SK-N-SH treated with all-trans-retinoic acid at 6 μM for 48 hours (cell line): ENCODE measurements around the gene CLDN4.
"Not testable (repeated sequence)": the region's sequence is repeated elsewhere in the genome, so short reads cannot be mapped to it uniquely, and the experiment has no call there.

Source experiments
- ATAC-seq: fragments of 200-7000 bp; cut with Tn5 transposase; 3 replicates; pipeline ENCODE4 v1.9.1; 2020; ENCODE audit warnings: mild to moderate bottlenecking, moderate library complexity
- ARNTL ChIP-seq: fragments of 450-650 bp; formaldehyde crosslinking; IDR thresholded peaks from 2 replicates; pipeline ENCODE4 v1.5.0; 2020; ENCODE audit warnings: low read depth, mild to moderate bottlenecking, moderate library complexity, borderline replicate concordance
- BACH2 ChIP-seq: fragments of 250-450 bp; sonication (Bioruptor Pico); IDR thresholded peaks from 2 replicates; pipeline ENCODE4 v1.9.0; 2021; ENCODE audit warnings: mild to moderate bottlenecking, borderline replicate concordance
- CSDC2 ChIP-seq: fragments of 250-450 bp; sonication (Bioruptor Pico); IDR thresholded peaks from 2 replicates; pipeline ENCODE4 v1.5.0; 2020; ENCODE audit warnings: mild to moderate bottlenecking, moderate library complexity
- ESRRG ChIP-seq: fragments of 250-450 bp; sonication (Bioruptor Pico); IDR thresholded peaks from 2 replicates; pipeline ENCODE4 v1.6.1; 2021; ENCODE audit warnings: mild to moderate bottlenecking
- GLIS3 ChIP-seq: fragments of 250-450 bp; sonication (Bioruptor Pico); IDR thresholded peaks from 2 replicates; pipeline ENCODE4 v1.5.0; 2020; ENCODE audit warnings: mild to moderate bottlenecking, moderate library complexity
- ISL1 ChIP-seq: fragments of 250-450 bp; sonication (Bioruptor Pico); IDR thresholded peaks from 2 replicates; pipeline ENCODE4 v2.1.2; 2022; ENCODE audit warnings: mild to moderate bottlenecking, moderate library complexity
- OSR1 ChIP-seq: fragments of 250-450 bp; sonication (Bioruptor Pico); IDR thresholded peaks from 2 replicates; pipeline ENCODE4 v1.8.0; 2022; ENCODE audit warnings: moderate library complexity, mild to moderate bottlenecking, inconsistent platforms
- PPARA ChIP-seq: fragments of 250-450 bp; sonication (Bioruptor Pico); IDR thresholded peaks from 2 replicates; pipeline ENCODE4 v1.5.0; 2020; ENCODE audit warnings: mild to moderate bottlenecking, borderline replicate concordance
- RARB ChIP-seq: fragments of 250-450 bp; sonication (Bioruptor Pico); IDR thresholded peaks from 2 replicates; pipeline ENCODE4 v1.8.0; 2021; ENCODE audit warnings: mild to moderate bottlenecking, moderate library complexity
- SNAI2 ChIP-seq: fragments of 250-450 bp; sonication (Bioruptor Pico); IDR thresholded peaks from 2 replicates; pipeline ENCODE4 v1.5.0; 2020; ENCODE audit warnings: mild to moderate bottlenecking, moderate library complexity
- TCF4 ChIP-seq: fragments of 250-450 bp; sonication (Bioruptor Pico); IDR thresholded peaks from 2 replicates; pipeline ENCODE4 v1.8.0; 2021; ENCODE audit warnings: mild to moderate bottlenecking, moderate library complexity, borderline replicate concordance
- TOX ChIP-seq: fragments of 250-450 bp; sonication (Bioruptor Pico); IDR thresholded peaks from 2 replicates; pipeline ENCODE4 v1.8.0; 2021; ENCODE audit warnings: mild to moderate bottlenecking, moderate library complexity, borderline replicate concordance
- ZC3H10 ChIP-seq: fragments of 250-450 bp; sonication (Bioruptor Pico); IDR thresholded peaks from 2 replicates; pipeline ENCODE4 v1.5.1; 2021; ENCODE audit warnings: mild to moderate bottlenecking, moderate library complexity
- ZFP3 ChIP-seq: fragments of 250-450 bp; sonication (Bioruptor Pico); IDR thresholded peaks from 2 replicates; pipeline ENCODE4 v1.5.0; 2020; ENCODE audit warnings: mild to moderate bottlenecking, moderate library complexity
- ZFP30 ChIP-seq: fragments of 450-650 bp; formaldehyde crosslinking; IDR thresholded peaks from 2 replicates; pipeline ENCODE4 v1.5.0; 2022; ENCODE audit warnings: mild to moderate bottlenecking, moderate library complexity
- ZNF565 ChIP-seq: fragments of 450-650 bp; formaldehyde crosslinking; conservative IDR thresholded peaks from 2 replicates; pipeline ENCODE4 v1.5.0; 2020; ENCODE audit warnings: low read depth, mild to moderate bottlenecking, moderate library complexity
- ZNF70 ChIP-seq: fragments of 450-650 bp; formaldehyde crosslinking; IDR thresholded peaks from 2 replicates; pipeline ENCODE4 v1.5.0; 2020; ENCODE audit warnings: mild to moderate bottlenecking, moderate library complexity
- ZNF8 ChIP-seq: fragments of 450-650 bp; formaldehyde crosslinking; IDR thresholded peaks from 2 replicates; pipeline ENCODE4 v1.5.0; 2020; ENCODE audit warnings: mild to moderate bottlenecking, moderate library complexity
- TF ChIP-seq, protein P1 (sequence below): fragments of 250-450 bp; sonication (Bioruptor Pico); IDR thresholded peaks from 2 replicates; pipeline ENCODE4 v1.5.1; 2020; ENCODE audit warnings: low read depth, mild to moderate bottlenecking, moderate library complexity
- TF ChIP-seq, protein P2 (sequence below): fragments of 250-450 bp; sonication (Bioruptor Pico); IDR thresholded peaks from 2 replicates; pipeline ENCODE4 v1.5.1; 2021; ENCODE audit warnings: mild to moderate bottlenecking, moderate library complexity
- TF ChIP-seq, protein P3 (sequence below): fragments of 250-450 bp; sonication (Bioruptor Pico); IDR thresholded peaks from 2 replicates; pipeline ENCODE4 v1.5.0; 2020; ENCODE audit warnings: mild to moderate bottlenecking, moderate library complexity
- TF ChIP-seq, protein P4 (sequence below): fragments of 250-450 bp; sonication (Bioruptor Pico); IDR thresholded peaks from 2 replicates; pipeline ENCODE4 v1.8.0; 2021; ENCODE audit warnings: low read depth, mild to moderate bottlenecking, moderate library complexity, borderline replicate concordance

Gene CLDN4

GRCh38 chr7:73832806-73833205 is 2.0 kb downstream of the CLDN4 start (continued):
- TF ChIP-seq, protein P1, sequence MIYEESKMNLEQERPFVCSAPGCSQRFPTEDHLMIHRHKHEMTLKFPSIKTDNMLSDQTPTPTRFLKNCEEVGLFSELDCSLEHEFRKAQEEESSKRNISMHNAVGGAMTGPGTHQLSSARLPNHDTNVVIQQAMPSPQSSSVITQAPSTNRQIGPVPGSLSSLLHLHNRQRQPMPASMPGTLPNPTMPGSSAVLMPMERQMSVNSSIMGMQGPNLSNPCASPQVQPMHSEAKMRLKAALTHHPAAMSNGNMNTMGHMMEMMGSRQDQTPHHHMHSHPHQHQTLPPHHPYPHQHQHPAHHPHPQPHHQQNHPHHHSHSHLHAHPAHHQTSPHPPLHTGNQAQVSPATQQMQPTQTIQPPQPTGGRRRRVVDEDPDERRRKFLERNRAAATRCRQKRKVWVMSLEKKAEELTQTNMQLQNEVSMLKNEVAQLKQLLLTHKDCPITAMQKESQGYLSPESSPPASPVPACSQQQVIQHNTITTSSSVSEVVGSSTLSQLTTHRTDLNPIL (CRISPR knock-in tag), result no peak
- TF ChIP-seq ZNF565 (no peak), ZFP3 (CRISPR knock-in tag) (no peak), ZNF70 (CRISPR knock-in tag) (no peak), GLIS3 (CRISPR knock-in tag) (no peak), OSR1 (CRISPR knock-in tag) (no peak)
- TF ChIP-seq, protein P2, sequence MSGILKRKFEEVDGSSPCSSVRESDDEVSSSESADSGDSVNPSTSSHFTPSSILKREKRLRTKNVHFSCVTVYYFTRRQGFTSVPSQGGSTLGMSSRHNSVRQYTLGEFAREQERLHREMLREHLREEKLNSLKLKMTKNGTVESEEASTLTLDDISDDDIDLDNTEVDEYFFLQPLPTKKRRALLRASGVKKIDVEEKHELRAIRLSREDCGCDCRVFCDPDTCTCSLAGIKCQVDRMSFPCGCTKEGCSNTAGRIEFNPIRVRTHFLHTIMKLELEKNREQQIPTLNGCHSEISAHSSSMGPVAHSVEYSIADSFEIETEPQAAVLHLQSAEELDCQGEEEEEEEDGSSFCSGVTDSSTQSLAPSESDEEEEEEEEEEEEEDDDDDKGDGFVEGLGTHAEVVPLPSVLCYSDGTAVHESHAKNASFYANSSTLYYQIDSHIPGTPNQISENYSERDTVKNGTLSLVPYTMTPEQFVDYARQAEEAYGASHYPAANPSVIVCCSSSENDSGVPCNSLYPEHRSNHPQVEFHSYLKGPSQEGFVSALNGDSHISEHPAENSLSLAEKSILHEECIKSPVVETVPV (CRISPR knock-in tag), result no peak

DNA sequence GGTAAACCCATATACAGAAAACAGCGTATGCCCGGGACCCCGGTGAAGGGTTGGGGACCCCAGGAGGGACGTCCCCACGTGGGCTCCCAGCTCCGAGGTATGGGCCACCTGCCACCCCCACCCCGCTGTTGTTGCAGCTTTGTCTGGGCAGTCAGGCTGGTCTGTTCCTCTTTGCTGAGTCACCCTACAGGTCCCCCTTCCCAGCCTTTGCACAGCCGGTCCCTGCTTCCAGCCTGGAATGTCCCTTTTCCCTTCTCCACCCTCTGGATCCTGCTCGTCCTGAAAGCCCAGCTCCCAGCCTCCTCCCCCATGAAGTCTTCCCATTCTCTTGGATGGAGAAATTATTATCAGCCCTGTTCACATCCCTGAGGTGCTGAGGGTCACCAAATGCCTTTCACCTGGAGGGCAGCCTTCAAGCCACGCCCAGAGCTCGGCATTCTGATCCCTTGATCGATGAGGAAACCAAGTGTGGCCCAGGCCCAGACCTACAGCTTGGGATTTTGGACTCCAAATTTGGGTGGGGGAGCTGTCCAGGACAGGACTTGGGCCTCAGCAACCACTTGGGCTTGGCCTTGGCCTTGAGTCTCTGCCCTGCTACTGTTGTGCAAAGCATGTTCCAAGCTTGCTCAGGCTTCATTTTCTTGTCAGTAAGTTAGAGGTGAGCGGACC is 2.6 kb downstream of the CLDN4 start:
- no peak for ATAC-seq
- TF ChIP-seq ZFP3 (CRISPR knock-in tag) (0 out of 2 replicates have a peak, but pooled peaks have one; percentile 72), SNAI2 (CRISPR knock-in tag) (no peak), TCF4 (CRISPR knock-in tag) (no peak)

DNA sequence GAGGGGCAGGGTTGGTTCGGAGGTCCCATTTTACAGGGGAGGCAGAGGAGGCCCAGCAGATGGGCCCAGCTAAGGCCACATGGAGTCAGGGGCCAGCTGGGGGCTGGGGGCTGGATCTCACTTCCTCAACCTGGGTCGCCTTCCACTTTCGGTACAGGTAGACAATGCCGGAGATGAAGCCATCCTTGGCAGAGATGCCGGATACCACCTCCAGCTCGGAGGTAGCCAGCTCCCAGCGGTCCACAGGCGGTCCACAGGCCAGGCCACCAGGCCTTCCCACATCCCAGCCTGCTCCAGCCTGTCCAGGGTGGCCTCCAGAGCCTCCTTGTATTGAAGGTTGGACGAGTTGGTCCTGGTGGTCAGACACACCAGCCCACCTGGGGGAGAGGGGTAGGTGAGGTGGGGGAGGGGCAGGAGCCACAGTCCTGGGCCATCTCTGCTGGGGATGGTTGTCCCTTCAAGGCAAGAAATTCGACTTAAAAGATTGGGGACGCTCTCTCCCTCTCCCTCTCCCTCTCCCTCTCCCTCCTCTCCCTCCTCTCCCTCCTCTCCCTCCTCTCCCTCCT is 3.9 kb downstream of the CLDN4 start:
- no peak for ATAC-seq
- TF ChIP-seq ZFP3 (CRISPR knock-in tag) (no peak), ZFP30 (CRISPR knock-in tag) (no peak), ZNF565 (no peak), SNAI2 (CRISPR knock-in tag) (no peak), GLIS3 (CRISPR knock-in tag) (no peak), ZNF70 (CRISPR knock-in tag) (no peak), TCF4 (CRISPR knock-in tag) (no peak), ZC3H10 (CRISPR knock-in tag) (no peak), ARNTL (CRISPR knock-in tag) (no peak), RARB (CRISPR knock-in tag) (no peak), ISL1 (CRISPR knock-in tag) (no peak), PPARA (no peak), BACH2 (CRISPR knock-in tag) (no peak), CSDC2 (CRISPR knock-in tag) (no peak), TOX (CRISPR knock-in tag) (no peak), OSR1 (CRISPR knock-in tag) (no peak), ESRRG (CRISPR knock-in tag) (no peak), ZNF8 (no peak)
- TF ChIP-seq, protein P3, sequence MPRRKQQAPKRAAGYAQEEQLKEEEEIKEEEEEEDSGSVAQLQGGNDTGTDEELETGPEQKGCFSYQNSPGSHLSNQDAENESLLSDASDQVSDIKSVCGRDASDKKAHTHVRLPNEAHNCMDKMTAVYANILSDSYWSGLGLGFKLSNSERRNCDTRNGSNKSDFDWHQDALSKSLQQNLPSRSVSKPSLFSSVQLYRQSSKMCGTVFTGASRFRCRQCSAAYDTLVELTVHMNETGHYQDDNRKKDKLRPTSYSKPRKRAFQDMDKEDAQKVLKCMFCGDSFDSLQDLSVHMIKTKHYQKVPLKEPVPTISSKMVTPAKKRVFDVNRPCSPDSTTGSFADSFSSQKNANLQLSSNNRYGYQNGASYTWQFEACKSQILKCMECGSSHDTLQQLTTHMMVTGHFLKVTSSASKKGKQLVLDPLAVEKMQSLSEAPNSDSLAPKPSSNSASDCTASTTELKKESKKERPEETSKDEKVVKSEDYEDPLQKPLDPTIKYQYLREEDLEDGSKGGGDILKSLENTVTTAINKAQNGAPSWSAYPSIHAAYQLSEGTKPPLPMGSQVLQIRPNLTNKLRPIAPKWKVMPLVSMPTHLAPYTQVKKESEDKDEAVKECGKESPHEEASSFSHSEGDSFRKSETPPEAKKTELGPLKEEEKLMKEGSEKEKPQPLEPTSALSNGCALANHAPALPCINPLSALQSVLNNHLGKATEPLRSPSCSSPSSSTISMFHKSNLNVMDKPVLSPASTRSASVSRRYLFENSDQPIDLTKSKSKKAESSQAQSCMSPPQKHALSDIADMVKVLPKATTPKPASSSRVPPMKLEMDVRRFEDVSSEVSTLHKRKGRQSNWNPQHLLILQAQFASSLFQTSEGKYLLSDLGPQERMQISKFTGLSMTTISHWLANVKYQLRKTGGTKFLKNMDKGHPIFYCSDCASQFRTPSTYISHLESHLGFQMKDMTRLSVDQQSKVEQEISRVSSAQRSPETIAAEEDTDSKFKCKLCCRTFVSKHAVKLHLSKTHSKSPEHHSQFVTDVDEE (CRISPR knock-in tag), result no peak
- TF ChIP-seq, protein P4, sequence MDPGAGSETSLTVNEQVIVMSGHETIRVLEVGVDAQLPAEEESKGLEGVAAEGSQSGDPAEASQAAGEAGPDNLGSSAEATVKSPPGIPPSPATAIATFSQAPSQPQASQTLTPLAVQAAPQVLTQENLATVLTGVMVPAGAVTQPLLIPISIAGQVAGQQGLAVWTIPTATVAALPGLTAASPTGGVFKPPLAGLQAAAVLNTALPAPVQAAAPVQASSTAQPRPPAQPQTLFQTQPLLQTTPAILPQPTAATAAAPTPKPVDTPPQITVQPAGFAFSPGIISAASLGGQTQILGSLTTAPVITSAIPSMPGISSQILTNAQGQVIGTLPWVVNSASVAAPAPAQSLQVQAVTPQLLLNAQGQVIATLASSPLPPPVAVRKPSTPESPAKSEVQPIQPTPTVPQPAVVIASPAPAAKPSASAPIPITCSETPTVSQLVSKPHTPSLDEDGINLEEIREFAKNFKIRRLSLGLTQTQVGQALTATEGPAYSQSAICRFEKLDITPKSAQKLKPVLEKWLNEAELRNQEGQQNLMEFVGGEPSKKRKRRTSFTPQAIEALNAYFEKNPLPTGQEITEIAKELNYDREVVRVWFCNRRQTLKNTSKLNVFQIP (CRISPR knock-in tag), result no peak

DNA sequence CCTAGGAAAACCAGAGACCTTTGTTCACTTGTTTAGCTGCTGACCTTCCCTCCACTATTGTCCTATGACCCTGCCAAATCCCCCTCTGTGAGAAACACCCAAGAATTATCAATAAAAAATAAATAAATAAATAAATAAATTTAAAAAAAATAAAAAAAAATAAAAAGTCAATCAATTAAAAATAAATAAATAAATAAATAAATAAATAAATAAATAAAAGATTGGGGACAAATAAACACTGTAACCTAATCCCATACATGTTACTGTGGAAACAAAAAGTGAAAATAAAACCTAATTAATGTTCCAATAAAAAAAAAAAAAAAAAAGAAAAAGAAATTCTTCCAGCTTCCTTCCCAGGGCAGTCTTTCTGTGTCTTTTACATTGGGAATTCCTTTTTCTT is 6.4 kb downstream of the CLDN4 start:
- ATAC-seq, result not testable (repeated sequence)
